BE2C (cell line): Measurements from ENCODE around the gene IER5.

Experiments
- DNase-seq: peaks from one replicate; pipeline ENCODE4 v3.0.0-alpha.2; 2020
- H3K27me3 ChIP-seq: fragments of 250-450 bp; sonication (Bioruptor Pico); 2 replicates; pipeline ENCODE4 v1.5.1; 2020; ENCODE audit warnings: mild to moderate bottlenecking
- H3K36me3 ChIP-seq: fragments of 250-450 bp; sonication (Bioruptor Pico); 2 replicates; pipeline ENCODE4 v1.5.1; 2020; ENCODE audit warnings: mild to moderate bottlenecking
- H3K4me1 ChIP-seq: fragments of 250-450 bp; sonication (Bioruptor Pico); 2 replicates; pipeline ENCODE4 v1.5.1; 2020
- H3K4me3 ChIP-seq: 2 replicates; pipeline ENCODE4 v1.5.1; 2011; ENCODE audit warnings: low read depth, low read length
- H3K9me3 ChIP-seq: fragments of 250-450 bp; sonication (Bioruptor Pico); 2 replicates; pipeline ENCODE4 v1.5.1; 2020
- CTCF ChIP-seq: IDR thresholded peaks from 2 replicates; pipeline ENCODE4 v1.5.1; 2012; ENCODE audit warnings: mild to moderate bottlenecking, low read depth, low read length

Gene IER5

GRCh38 chr1:181089017-181089675, 646 bp downstream of the IER5 start:
- peak; percentile 58 for DNase-seq
- no peak for TF ChIP-seq CTCF
- Histone ChIP-seq H3K36me3 (no peaks in the 10 kb centered on the region), H3K4me1 (no peaks in the 10 kb centered on the region), H3K9me3 (no peaks in the 10 kb centered on the region), H3K27me3 (no peaks in the 10 kb centered on the region), H3K4me3 (peak overlapping the region; percentile 74)

GRCh38 chr1:181089676-181090544, 1.4 kb downstream of the IER5 start:
- DNase-seq: peak; percentile 68
- peaks cover 5% of the 10 kb centered on the region for H3K4me1 ChIP-seq

GRCh38 chr1:181090641-181091126, 2.2 kb downstream of the IER5 start:
- Histone ChIP-seq H3K4me3 (peak overlapping the region; percentile 74), H3K36me3 (no peaks in the 10 kb centered on the region), H3K27me3 (no peaks in the 10 kb centered on the region), H3K9me3 (no peaks in the 10 kb centered on the region), H3K4me1 (peaks cover 13% of the 10 kb centered on the region)
- no peak for TF ChIP-seq CTCF
- no peak for DNase-seq

More at GRCh38 chr1:181089676-181090544, 1.4 kb downstream of the IER5 start:
- no peaks in the 10 kb centered on the region for H3K36me3 ChIP-seq
- H3K27me3 ChIP-seq: no peaks in the 10 kb centered on the region
- TF ChIP-seq CTCF: no peak
- H3K4me3 ChIP-seq: peak overlapping the region; percentile 74
- no peaks in the 10 kb centered on the region for H3K9me3 ChIP-seq

GRCh38 chr1:181091309-181092040, 3.0 kb downstream of the IER5 start:
- Histone ChIP-seq H3K4me3 (no peak overlapping the region), H3K4me1 (peaks cover 18% of the 10 kb centered on the region), H3K9me3 (no peaks in the 10 kb centered on the region), H3K36me3 (no peaks in the 10 kb centered on the region), H3K27me3 (no peaks in the 10 kb centered on the region)
- TF ChIP-seq CTCF: no peak
- no peak for DNase-seq

- H3K9me3 ChIP-seq: no peaks in the 10 kb centered on the region
- H3K36me3 ChIP-seq: no peaks in the 10 kb centered on the region
- no peak overlapping the region for H3K4me3 ChIP-seq
- no peak for DNase-seq
- TF ChIP-seq CTCF: no peak
- H3K27me3 ChIP-seq: no peaks in the 10 kb centered on the region
- H3K4me1 ChIP-seq: peaks cover 23% of the 10 kb centered on the region
These were observed 3.6 kb downstream of the IER5 start for GRCh38 chr1:181092056-181092455.
